H9 (cell line): Measurements from ENCODE around the gene FAM149B1. TPM values are rescaled to one million over a fixed set of nuclear protein-coding genes. Genes with fewer than 3 reads are reported as not detected.

ENCODE experiments used
- DNase-seq: peaks from one replicate; pipeline ENCODE4 v3.0.0-alpha.2; 2017
- H2AFZ ChIP-seq: one replicate; pipeline ENCODE4 v1.6.1; 2013; ENCODE audit warnings: mild to moderate bottlenecking, low read length, control low read depth, moderate library complexity
- H2AK5ac ChIP-seq: 2 replicates; pipeline ENCODE4 v1.6.1; 2013; ENCODE audit warnings: low read length, control low read depth, mixed read lengths; ENCODE audit not compliant: insufficient read length
- H2BK120ac ChIP-seq: one replicate; pipeline ENCODE4 v1.6.1; 2013; ENCODE audit warnings: low read depth, mild to moderate bottlenecking, low read length, control low read depth, inconsistent platforms; ENCODE audit not compliant: poor library complexity, severe bottlenecking
- H2BK12ac ChIP-seq: 2 replicates; pipeline ENCODE4 v1.6.1; 2013; ENCODE audit warnings: low read length, control low read depth, mixed read lengths, low read depth; ENCODE audit not compliant: insufficient read length
- H2BK15ac ChIP-seq: 2 replicates; pipeline ENCODE4 v1.6.1; 2013; ENCODE audit warnings: low read depth, low read length, control low read depth
- H2BK20ac ChIP-seq: one replicate; pipeline ENCODE4 v1.6.1; 2013; ENCODE audit warnings: low read depth, mild to moderate bottlenecking, low read length, control low read depth, inconsistent platforms; ENCODE audit not compliant: poor library complexity, severe bottlenecking
- H2BK5ac ChIP-seq: 2 replicates; pipeline ENCODE4 v1.6.1; 2013; ENCODE audit warnings: low read length, control low read depth, mixed read lengths; ENCODE audit not compliant: insufficient read length
- H3K14ac ChIP-seq: 2 replicates; pipeline ENCODE4 v1.6.1; 2013; ENCODE audit warnings: low read length, control low read depth; ENCODE audit not compliant: insufficient read depth
- H3K18ac ChIP-seq: 2 replicates; pipeline ENCODE4 v1.6.1; 2013; ENCODE audit warnings: low read depth, mild to moderate bottlenecking, mixed read lengths, low read length, control low read depth; ENCODE audit not compliant: insufficient read length
- H3K23ac ChIP-seq: 2 replicates; pipeline ENCODE4 v1.6.1; 2013; ENCODE audit warnings: low read length, control low read depth, mixed read lengths, low read depth; ENCODE audit not compliant: insufficient read length
- H3K23me2 ChIP-seq: 2 replicates; pipeline ENCODE4 v1.6.1; 2013; ENCODE audit warnings: low read depth, mild to moderate bottlenecking, mixed read lengths, low read length, control low read depth; ENCODE audit not compliant: insufficient read length, poor library complexity, severe bottlenecking
- H3K27ac ChIP-seq: 2 replicates; pipeline ENCODE4 v1.5.1; 2013; ENCODE audit warnings: low read length, control low read depth, mixed read lengths, low read depth; ENCODE audit not compliant: insufficient read length
- H3K27me3 ChIP-seq: 2 replicates; pipeline ENCODE4 v1.6.1; 2013; ENCODE audit warnings: low read length, control low read depth, inconsistent platforms; ENCODE audit not compliant: insufficient read depth
- H3K4ac ChIP-seq: 2 replicates; pipeline ENCODE4 v1.6.1; 2013; ENCODE audit warnings: low read depth, mild to moderate bottlenecking, control low read depth, inconsistent platforms, low read length, moderate library complexity
- H3K4me1 ChIP-seq: 2 replicates; pipeline ENCODE4 v1.6.1; 2013; ENCODE audit warnings: low read length, control low read depth, inconsistent platforms; ENCODE audit not compliant: insufficient read depth
- H3K4me2 ChIP-seq: 2 replicates; pipeline ENCODE4 v1.6.1; 2013; ENCODE audit warnings: low read length, control low read depth, mixed read lengths; ENCODE audit not compliant: insufficient read length, insufficient read depth
- H3K56ac ChIP-seq: 2 replicates; pipeline ENCODE4 v1.6.1; 2013; ENCODE audit warnings: low read depth, mild to moderate bottlenecking, mixed read lengths, low read length, control low read depth; ENCODE audit not compliant: insufficient read length
- H3K79me1 ChIP-seq: 2 replicates; pipeline ENCODE4 v1.6.1; 2013; ENCODE audit warnings: low read depth, mild to moderate bottlenecking, moderate library complexity, low read length, control low read depth, inconsistent platforms; ENCODE audit not compliant: insufficient read depth, poor library complexity, severe bottlenecking
- H3K79me2 ChIP-seq: 2 replicates; pipeline ENCODE4 v1.6.1; 2013; ENCODE audit warnings: low read length, control low read depth, inconsistent platforms; ENCODE audit not compliant: insufficient read depth
- H3K9ac ChIP-seq: 2 replicates; pipeline ENCODE4 v1.6.1; 2013; ENCODE audit warnings: low read length, control low read depth, mixed read lengths; ENCODE audit not compliant: insufficient read length; ENCODE audit errors: extremely low read depth
- H3K9me3 ChIP-seq: one replicate; pipeline ENCODE4 v1.6.1; 2013; ENCODE audit warnings: low read depth, low read length, inconsistent platforms; ENCODE audit not compliant: control insufficient read depth
- H3T11ph ChIP-seq: one replicate; pipeline ENCODE4 v1.6.1; 2013; ENCODE audit warnings: mild to moderate bottlenecking, low read length, control low read depth, inconsistent platforms
- H4K20me1 ChIP-seq: one replicate; pipeline ENCODE4 v1.6.1; 2013; ENCODE audit not compliant: control insufficient read depth, insufficient read length, insufficient read depth
- H4K5ac ChIP-seq: 2 replicates; pipeline ENCODE4 v1.6.1; 2013; ENCODE audit warnings: low read depth, mild to moderate bottlenecking, mixed read lengths, low read length, control low read depth; ENCODE audit not compliant: insufficient read length
- H4K8ac ChIP-seq: replicated peaks from 2 replicates; pipeline ENCODE4 v1.6.1; 2013; ENCODE audit warnings: low read length, control low read depth, mixed read lengths, low read depth; ENCODE audit not compliant: insufficient read length
- H4K91ac ChIP-seq: 2 replicates; pipeline ENCODE4 v1.6.1; 2013; ENCODE audit warnings: low read depth, mild to moderate bottlenecking, moderate library complexity, mixed read lengths, low read length, control low read depth; ENCODE audit not compliant: insufficient read length
- H3K27ac Mint-ChIP-seq, 3 experiments: 2 replicates in 2 of 3; 3 replicates in 1 of 3; pipeline ENCODE4 v1.8.0; 2020 to 2021; ENCODE audit warnings: mixed read lengths in 3 of 3, mild to moderate bottlenecking in 1 of 3, moderate library complexity in 1 of 3
- H3K27me3 Mint-ChIP-seq: 2 replicates; pipeline ENCODE4 v1.8.0; 2021; ENCODE audit warnings: low read depth, mild to moderate bottlenecking, moderate library complexity, mixed read lengths
- H3K36me3 Mint-ChIP-seq, 3 experiments: 2 replicates in 2 of 3; 3 replicates in 1 of 3; pipeline ENCODE4 v1.8.0; 2020 to 2021; ENCODE audit warnings: low read depth in 3 of 3, mixed read lengths in 3 of 3; ENCODE audit not compliant: insufficient read depth in 1 of 3
- H3K4me1 Mint-ChIP-seq, 2 experiments: 2 replicates each; pipeline ENCODE4 v1.8.0; 2020; ENCODE audit warnings: mixed read lengths in 2 of 2
- H3K4me3 Mint-ChIP-seq, 2 experiments: 2 replicates in 1 of 2; 3 replicates in 1 of 2; pipeline ENCODE4 v1.8.0; 2020 to 2021; ENCODE audit warnings: mild to moderate bottlenecking in 2 of 2, mixed read lengths in 2 of 2, moderate library complexity in 1 of 2
- H3K9me3 Mint-ChIP-seq, 2 experiments: 2 replicates in 1 of 2; 3 replicates in 1 of 2; pipeline ENCODE4 v1.8.0; 2020; ENCODE audit warnings: mild to moderate bottlenecking in 2 of 2, mixed read lengths in 2 of 2, moderate library complexity in 1 of 2
- CTCF ChIP-seq: fragments of 200-600 bp; sonication (generic); conservative IDR thresholded peaks from 3 replicates; pipeline ENCODE4 v1.8.0; 2021; ENCODE audit warnings: antibody characterized with exemption, mild to moderate bottlenecking
- WGBS: extraction: QIAGEN DNeasy Blood & Tissue Kit; methylation state at CpG from one replicate; pipeline ENCODE4 v1.1.7; 2013; ENCODE audit warnings: missing lambda C conversion rate, low lambda C conversion rate, mixed read lengths; ENCODE audit not compliant: insufficient read length; ENCODE audit errors: extremely low coverage; 5-methylcytosine and 5-hydroxymethylcytosine counted together
- total RNA-seq: library from RNA; stranded (reverse); gene quantifications from 2 replicates; pipeline ENCODE4 v1.2.1, GENCODE V29; 2021

The FAM149B1 gene
- total RNA-seq, 1 experiment from 2014 or later: 17.9 TPM

GRCh38 chr10:73215749-73216148 is 47.8 kb downstream of the FAM149B1 start:
- peaks cover 0 to 12% (median 11%) of the 10 kb centered on the region in 3 experiments; a peak in 5 of 7 replicates for H3K36me3 Mint-ChIP-seq
- Histone ChIP-seq H4K8ac (no peak overlapping the region), H3K9ac (no peak overlapping the region), H3K4me2 (no peak overlapping the region), H3K79me2 (no peaks in the 10 kb centered on the region), H2AK5ac (no peak overlapping the region), H3K14ac (no peak overlapping the region), H3T11ph (no peak overlapping the region), H3K56ac (no peak overlapping the region), H2BK5ac (no peak overlapping the region), H4K5ac (no peak overlapping the region), H3K4me1 (no peaks in the 10 kb centered on the region), H3K23me2 (no peaks in the 10 kb centered on the region), H3K18ac (no peak overlapping the region), H3K27ac (no peak overlapping the region), H2AFZ (no peak overlapping the region), H4K20me1 (no peaks in the 10 kb centered on the region), H3K9me3 (no peaks in the 10 kb centered on the region), H4K91ac (no peak overlapping the region), H2BK20ac (no peak overlapping the region), H2BK120ac (no peak overlapping the region), H3K23ac (no peak overlapping the region), H2BK15ac (no peak overlapping the region), H3K79me1 (no peaks in the 10 kb centered on the region), H3K4ac (no peak overlapping the region), H3K27me3 (no peaks in the 10 kb centered on the region), H2BK12ac (no peak overlapping the region)
- no peaks in the 10 kb centered on the region for H3K9me3 Mint-ChIP-seq
- H3K27ac Mint-ChIP-seq: no peak overlapping the region
- no CpG with 5 or more reads among the region's 1 CpG for WGBS
- no peak for DNase-seq
- no peaks in the 10 kb centered on the region for H3K4me1 Mint-ChIP-seq
- no peak overlapping the region for H3K4me3 Mint-ChIP-seq
- TF ChIP-seq CTCF: no peak
- no peaks in the 10 kb centered on the region for H3K27me3 Mint-ChIP-seq
